Inferior parietal cortex (tissue), 1 donor: ENCODE results near the gene PHTF2.

Source experiments
- DNase-seq: peaks from one replicate; pipeline ENCODE4 v3.0.0-alpha.2; 2016; ENCODE audit errors: extremely low spot score

Gene PHTF2

GRCh38 chr7:77794000-77794399, 4.6 kb upstream of the PHTF2 start:
- no peak for DNase-seq

GRCh38 chr7:77796109-77796508, 2.5 kb upstream of the PHTF2 start:
- DNase-seq: no peak

GRCh38 chr7:77796960-77797359, 1.6 kb upstream of the PHTF2 start:
- no peak for DNase-seq

- peak; percentile 40 for DNase-seq
These were observed 709 bp upstream of the PHTF2 start for GRCh38 chr7:77797734-77798393.

- DNase-seq: peak; percentile 57
These were observed 748 bp downstream of the PHTF2 start for GRCh38 chr7:77799078-77799964.

GRCh38 chr7:77800158-77800557, 1.6 kb downstream of the PHTF2 start:
- DNase-seq: no peak

GRCh38 chr7:77800730-77801129, 2.2 kb downstream of the PHTF2 start:
- DNase-seq: no peak

- DNase-seq: no peak
These were observed 4.2 kb downstream of the PHTF2 start for GRCh38 chr7:77802557-77803405.

- no peak for DNase-seq
These were observed 7.9 kb downstream of the PHTF2 start for GRCh38 chr7:77806425-77806824.

- no peak for DNase-seq
These were observed 9.9 kb downstream of the PHTF2 start for GRCh38 chr7:77808517-77808916.

GRCh38 chr7:77811516-77812289, 13.1 kb downstream of the PHTF2 start:
- DNase-seq: no peak

- DNase-seq: peak; percentile 43
These were observed 13.7 kb downstream of the PHTF2 start for GRCh38 chr7:77812290-77812685.

GRCh38 chr7:77813180-77813579, 14.6 kb downstream of the PHTF2 start:
- DNase-seq: no peak

GRCh38 chr7:77819021-77819420, 20.4 kb downstream of the PHTF2 start:
- DNase-seq: no peak

GRCh38 chr7:77820967-77821366, 22.4 kb downstream of the PHTF2 start:
- no peak for DNase-seq

- no peak for DNase-seq
These were observed 23.7 kb downstream of the PHTF2 start for GRCh38 chr7:77822269-77822668.

- no peak for DNase-seq
These were observed 25.2 kb downstream of the PHTF2 start for GRCh38 chr7:77823787-77824186.

- DNase-seq: no peak
These were observed 26.1 kb downstream of the PHTF2 start for GRCh38 chr7:77824636-77825035.

GRCh38 chr7:77825131-77825530, 26.6 kb downstream of the PHTF2 start:
- DNase-seq: no peak

GRCh38 chr7:77826300-77826699, 27.7 kb downstream of the PHTF2 start:
- DNase-seq: no peak

GRCh38 chr7:77827999-77828398, 29.4 kb downstream of the PHTF2 start:
- no peak for DNase-seq
